HG02870 (cell line): ENCODE measurements around the gene UGT2B10.
"Not testable (repeated sequence)": the region's sequence is repeated elsewhere in the genome, so short reads cannot be mapped to it uniquely, and the experiment has no call there.

Experiments used
- ATAC-seq: cut with Tn5 transposase; IDR thresholded peaks from one replicate; pipeline ENCODE4 v1.9.1; 2021; ENCODE audit warnings: mild to moderate bottlenecking, moderate library complexity; ENCODE audit not compliant: unreplicated experiment

Gene UGT2B10

DNA sequence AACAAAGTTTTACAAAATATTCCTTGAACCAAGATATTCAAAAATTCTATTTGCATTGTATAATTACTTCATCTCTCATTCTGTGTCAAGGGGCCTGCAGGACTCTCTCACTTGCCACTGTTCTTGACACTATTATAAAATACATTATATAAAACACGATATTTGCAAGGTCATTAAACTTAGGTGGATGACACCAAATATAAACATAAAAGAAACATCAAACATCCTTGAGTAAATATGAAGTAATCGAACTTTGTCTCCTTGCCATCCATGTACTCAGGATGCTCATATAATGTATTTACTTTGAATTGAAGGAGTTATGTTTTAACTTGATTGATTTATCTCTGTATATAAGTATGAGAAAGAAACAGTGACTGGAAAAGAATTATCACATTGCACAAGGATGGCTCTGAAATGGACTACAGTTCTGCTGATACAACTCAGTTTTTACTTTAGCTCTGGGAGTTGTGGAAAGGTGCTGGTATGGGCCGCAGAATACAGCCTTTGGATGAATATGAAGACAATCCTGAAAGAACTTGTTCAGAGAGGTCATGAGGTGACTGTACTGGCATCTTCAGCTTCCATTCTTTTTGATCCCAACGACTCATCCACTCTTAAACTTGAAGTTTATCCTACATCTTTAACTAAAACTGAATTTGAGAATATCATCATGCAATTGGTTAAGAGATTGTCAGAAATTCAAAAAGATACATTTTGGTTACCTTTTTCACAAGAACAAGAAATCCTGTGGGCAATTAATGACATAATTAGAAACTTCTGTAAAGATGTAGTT, at the start of gene UGT2B10:
Gene UGT2B10, plus strand, starts transcription at position 378 of the 793 bp plus-strand sequence. Its CDS starts 26 bp downstream, at position 404.
- ATAC-seq = not testable (repeated sequence)

GRCh38 chr4:68771836-68772235, 44.0 kb upstream of the UGT2B10 start:
- not testable (repeated sequence) for ATAC-seq

DNA sequence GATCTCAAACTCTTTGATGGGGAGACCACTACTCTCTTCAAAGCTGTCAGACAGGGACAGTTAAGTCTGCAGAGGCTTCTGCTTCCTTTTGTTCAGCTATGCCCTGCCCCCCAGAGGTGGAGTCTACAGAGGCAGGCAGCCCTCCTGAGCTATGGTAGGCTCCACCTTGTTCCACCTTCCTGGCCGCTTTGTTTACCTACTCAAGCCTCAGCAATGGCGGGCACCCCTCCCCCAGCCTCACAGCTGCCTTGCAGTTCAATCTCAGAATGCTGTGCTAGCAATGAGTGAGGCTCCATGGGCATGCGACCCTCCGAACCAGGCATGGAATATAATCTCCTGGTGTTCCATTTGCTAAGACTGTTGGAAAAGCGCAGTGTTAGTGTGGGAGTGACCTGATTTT, 42.1 kb upstream of the UGT2B10 start:
- no peak for ATAC-seq

- no peak for ATAC-seq
These were observed 35.6 kb upstream of the UGT2B10 start for GRCh38 chr4:68780232-68780631.

GRCh38 chr4:68797048-68797447, 18.7 kb upstream of the UGT2B10 start:
- no peak for ATAC-seq

DNA sequence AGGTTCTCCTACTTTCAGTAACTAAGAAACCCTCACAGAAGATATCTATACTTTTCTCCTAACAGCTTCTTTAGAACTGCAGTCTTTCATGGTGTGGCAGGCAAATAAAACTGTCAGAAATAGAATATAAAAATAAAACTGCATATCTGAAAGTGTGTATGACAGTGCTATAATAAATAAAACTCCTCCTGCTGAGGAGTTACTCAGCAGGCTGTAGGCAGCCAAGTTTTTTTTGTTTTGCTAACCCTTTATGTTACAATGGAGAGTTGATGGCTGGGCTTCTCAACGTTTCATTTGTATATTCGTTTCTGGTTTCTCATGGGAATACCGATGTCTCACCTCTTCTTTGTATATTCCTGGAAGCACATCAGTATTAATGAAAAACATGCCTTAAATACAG, 18.2 kb upstream of the UGT2B10 start:
- no peak for ATAC-seq

DNA sequence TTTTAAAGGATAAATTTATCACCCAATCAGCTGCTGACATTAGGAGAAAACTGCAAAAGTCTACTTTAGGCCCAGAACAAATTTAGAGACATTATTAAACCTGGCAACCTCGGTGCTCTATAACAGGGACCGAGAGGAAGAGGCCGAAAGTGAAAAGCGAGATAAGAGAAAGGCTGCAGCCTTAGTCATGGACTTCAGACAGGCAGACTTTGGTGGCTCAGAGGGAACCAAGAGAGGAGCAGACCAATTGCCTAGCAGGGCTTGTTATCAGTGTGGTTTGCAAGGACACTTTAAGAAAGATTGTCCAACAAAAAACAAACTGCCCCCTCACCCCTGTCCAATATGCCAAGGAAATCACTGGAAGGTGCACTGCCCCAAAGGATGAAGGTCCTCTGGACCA, 12.8 kb upstream of the UGT2B10 start:
- ATAC-seq = no peak

DNA sequence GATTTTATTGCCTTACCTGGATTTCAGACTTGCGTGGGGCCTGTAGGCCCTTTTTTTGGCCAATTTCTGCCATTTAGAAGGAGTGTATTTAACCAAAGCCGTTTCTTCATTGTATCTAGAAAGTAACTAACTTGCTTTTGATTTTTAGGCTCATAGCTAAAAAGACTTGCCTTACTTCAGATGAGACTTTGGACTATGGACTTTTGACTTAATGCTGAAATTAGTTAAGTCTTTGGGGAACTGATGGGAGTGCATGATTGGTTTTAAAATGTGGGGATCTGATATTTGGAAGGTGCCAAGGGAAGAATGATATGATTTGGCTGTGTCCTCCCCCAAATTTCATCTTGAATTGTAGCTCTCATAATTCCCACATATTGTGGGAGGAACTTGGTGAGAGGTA, 7.7 kb upstream of the UGT2B10 start:
- no peak for ATAC-seq

- ATAC-seq = no peak
These were observed 4.9 kb upstream of the UGT2B10 start for GRCh38 chr4:68810919-68811318.

DNA sequence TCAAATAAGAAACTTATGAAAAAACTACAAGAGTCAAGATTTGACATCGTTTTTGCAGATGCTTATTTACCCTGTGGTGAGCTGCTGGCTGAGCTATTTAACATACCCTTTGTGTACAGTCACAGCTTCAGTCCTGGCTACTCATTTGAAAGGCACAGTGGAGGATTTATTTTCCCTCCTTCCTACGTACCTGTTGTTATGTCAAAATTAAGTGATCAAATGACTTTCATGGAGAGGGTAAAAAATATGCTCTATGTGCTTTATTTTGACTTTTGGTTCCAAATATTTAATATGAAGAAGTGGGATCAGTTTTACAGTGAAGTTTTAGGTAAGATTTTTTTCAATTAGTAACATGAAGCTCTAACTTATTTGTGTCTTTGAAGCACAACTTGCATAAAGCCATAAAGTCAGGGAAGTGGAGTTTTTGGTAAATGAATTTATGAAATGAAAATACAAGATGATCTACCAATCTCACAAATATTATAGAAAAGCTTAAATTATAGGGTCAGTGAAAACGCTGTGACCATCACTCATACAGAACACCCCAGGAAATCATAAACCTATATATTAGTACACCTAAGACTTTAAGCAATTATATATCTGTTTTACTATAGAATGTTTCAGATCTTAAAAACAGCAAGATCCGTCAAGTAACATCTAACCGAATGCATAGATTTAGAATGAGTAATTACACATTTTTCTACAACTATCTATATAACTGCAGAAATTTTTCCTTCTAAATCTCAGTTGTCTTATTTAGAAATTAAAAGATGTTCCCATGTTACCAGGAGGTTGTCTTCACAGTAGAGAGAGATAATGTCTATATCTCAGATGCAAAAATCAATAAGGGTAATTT, 844 bp downstream of the UGT2B10 start:
- ATAC-seq = not testable (repeated sequence)

- no peak for ATAC-seq
These were observed 1.6 kb downstream of the UGT2B10 start for GRCh38 chr4:68817386-68817785.

DNA sequence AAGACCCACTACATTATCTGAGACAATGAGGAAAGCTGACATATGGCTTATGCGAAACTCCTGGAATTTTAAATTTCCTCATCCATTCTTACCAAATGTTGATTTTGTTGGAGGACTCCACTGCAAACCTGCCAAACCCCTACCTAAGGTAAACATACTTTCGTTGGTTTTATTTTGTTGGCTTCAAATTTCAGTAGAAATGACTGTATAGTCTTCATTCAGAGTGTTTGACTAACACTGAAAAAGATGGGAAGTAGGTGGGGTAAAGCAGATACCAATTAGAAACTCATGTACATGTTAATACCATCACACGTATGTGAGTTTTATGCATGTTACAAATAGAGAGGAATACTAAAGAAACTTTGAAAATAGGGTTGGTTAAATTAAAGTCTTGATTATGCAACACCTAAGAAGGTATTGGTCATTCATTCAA, 2.3 kb downstream of the UGT2B10 start:
- ATAC-seq = not testable (repeated sequence)

- no peak for ATAC-seq
These were observed 15.8 kb downstream of the UGT2B10 start for GRCh38 chr4:68831642-68832041.

- no peak for ATAC-seq
These were observed 34.5 kb downstream of the UGT2B10 start for GRCh38 chr4:68850293-68850692.

GRCh38 chr4:68855771-68856170, 40.0 kb downstream of the UGT2B10 start:
- no peak for ATAC-seq

- no peak for ATAC-seq
These were observed 42.2 kb downstream of the UGT2B10 start for GRCh38 chr4:68858039-68858438.

DNA sequence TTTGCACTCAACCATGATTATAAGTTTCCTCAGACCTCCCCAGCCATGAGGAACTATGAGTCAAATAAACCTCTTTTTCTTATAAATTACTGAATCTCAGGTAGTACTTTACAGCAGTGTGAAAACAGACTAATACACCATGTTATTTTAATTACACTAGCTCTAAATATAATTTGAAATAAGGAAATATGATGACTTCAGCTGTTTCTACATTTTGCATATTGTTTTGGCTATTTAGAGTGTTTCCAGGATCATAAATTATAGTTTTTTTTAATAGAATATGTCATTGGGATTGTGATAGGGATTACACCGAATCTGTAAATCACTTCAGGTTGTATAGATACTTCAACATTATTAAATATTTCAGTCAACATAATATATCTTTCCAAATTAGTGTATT, 43.9 kb downstream of the UGT2B10 start:
- no peak for ATAC-seq

DNA sequence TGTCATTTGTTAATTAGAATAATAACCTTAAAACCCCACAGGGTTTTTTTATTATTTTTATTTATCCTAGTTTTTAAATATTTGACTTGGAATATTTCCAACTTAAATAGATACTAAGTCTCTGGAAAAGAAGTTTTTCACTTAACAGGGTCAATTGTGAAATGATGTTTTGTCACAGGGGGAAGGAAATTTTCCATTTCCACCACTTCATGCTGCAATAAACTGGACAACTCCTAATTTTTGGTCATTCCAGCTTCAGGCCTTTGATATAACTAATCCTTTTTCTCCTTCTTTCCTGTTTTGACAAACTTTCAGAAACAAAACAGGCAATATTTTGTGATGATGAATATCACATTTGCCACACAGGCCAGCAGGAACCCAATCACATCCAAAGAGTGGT, 45.3 kb downstream of the UGT2B10 start:
- no peak for ATAC-seq

DNA sequence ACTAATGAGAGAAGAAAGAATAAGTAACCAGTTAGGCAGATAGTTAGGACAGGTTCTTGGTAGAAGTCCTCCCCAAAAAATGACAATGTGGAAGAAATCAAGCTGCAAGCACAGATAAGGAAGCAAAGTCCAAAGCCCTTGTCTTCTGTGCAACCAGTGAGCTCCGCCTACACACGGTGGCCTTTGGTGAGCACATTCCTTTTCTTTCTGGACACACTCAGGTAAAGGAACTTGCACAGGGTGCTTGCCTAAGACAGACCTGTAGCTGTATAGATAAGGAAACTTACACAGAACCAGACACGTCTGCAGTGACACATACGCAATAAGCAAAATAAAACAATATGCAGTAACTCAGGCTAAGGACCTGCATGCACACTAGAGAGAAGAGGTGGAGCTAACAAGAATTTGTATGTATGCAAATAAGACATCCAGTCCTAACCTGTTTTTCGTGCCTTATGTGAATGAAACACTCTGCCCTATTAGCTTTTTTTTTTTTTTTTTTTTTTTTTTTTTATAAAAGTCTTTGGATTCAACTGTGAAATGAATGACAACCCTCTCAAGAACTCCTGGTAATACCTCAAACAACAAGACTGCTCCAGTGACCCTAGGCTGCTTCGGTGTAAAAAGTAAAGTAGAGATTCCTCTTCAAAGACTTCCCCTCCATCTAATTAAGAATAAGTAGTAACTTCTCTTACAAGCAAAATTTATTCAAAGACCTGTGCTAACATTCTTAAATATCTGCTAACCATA, 48.8 kb downstream of the UGT2B10 start:
- ATAC-seq = no peak

DNA sequence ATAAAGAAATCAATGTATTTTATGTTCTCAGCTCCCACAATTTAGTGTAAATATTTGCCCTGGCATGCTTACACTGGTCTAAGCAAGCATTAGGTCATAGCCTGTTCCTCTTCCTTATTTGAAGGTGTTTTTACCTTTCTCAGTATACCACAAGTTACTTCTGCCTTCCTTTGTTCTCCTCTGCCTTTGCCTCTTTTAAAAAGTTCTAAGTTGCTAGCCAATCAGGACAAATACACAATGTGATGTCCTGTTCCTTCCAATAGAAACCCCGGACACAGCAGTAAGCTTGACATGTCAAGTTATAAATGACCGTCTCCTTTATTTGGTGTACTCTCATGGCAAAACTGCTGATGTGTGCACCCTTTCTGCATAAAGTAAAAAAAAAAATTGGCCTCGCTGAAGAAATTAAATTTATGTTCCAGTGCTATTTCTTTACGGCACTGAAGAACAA, 49.4 kb downstream of the UGT2B10 start:
- ATAC-seq = no peak

DNA sequence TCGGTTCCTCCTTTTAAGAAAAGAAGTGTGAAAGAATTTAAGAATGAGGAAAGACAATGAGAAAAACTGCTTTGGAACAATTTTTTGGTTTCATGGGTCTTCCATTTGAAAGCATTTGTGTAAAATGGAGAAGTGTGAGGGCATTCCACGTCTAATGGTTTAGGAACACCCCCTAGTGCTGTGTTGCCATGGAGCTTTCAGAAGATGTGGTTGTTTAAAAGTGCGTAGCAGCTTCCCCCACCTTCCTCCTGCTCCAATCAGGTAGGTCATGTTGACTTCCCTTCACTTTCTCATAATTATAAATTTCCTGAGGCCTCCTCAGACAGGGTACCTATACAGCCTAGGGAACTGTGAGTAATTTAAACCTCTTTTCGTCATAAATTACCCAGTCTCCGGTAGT, 50.0 kb downstream of the UGT2B10 start:
- no peak for ATAC-seq
